Ramos (cell line): ENCODE results near the gene TPP2.

Source experiments
- in situ Hi-C: fragments of 300-500 bp; cut with MboI; formaldehyde crosslinking; loops from one replicate; pipeline ENCODE4 v1.14.3; 2022; ENCODE audit warnings: low sequenced_read_pairs; ENCODE audit not compliant: unreplicated experiment

Gene TPP2

GRCh38 chr13:102709536-102709935 is 112.8 kb downstream of the TPP2 start:
- in situ Hi-C loops, result no loop called here

DNA sequence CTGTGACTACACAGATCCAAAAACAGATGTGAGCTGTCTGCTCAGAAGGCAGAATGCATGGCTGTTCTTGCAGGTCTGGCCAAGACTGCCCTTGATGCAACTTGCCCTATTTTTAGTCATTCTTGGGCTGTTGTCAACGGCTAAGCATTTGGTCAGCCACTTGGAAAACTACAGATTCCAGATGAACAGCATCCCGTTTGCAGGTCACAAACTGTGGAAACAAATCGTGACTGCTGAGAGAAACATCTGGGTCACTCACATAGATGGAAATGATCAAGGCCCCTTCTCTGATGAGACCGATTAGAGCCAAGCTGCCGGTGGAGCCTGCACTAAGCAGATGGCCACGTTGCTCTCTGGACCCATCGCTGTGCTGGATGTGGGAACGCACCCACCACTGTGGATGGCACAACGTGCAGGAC is 113.5 kb downstream of the TPP2 start:
- in situ Hi-C loops, result no loop called here

- in situ Hi-C loops, result no loop called here
Measured at GRCh38 chr13:102715447-102715846, 118.7 kb downstream of the TPP2 start.

DNA sequence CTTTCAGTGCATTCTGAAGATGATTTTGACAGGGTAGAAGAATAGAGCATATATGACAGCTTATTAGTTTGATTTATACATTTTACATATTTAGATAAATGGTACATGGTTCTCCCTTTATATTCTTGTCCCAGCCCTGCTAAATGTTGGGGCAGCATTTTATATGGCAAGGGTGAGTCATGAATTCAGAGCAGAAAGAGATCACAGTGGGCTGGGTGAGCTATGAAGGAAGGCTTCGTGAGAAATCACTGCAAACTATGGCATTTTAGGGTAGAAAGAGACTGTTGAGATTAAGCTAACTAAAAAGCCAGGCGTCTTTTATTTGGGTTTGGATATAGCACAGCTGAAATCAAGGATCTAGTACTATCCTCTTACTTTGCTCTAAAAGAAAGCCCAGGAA is 122.0 kb downstream of the TPP2 start:
- in situ Hi-C loops, result no loop called here

- in situ Hi-C loops, result no loop called here
Measured at GRCh38 chr13:102721800-102722231, 125.0 kb downstream of the TPP2 start.

DNA sequence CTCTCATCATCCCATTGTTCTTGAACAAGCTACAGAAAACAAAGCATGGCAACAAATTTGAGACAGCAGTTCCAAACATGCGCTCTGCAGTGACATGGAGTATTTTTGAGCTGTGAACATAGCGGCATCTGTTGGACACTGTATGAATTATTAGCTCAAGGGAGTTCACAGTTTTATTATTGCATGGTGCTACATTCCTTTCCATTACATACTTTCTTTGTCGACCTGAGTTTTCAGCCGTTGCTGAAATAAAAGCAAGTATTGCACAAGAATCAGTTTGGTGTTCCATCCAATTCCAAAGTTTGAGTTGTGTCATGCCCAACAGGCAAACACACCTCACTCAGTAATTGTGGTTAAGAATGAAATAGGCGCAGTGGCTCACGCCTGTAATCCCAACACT is 128.1 kb downstream of the TPP2 start:
- in situ Hi-C loops, result no loop called here

DNA sequence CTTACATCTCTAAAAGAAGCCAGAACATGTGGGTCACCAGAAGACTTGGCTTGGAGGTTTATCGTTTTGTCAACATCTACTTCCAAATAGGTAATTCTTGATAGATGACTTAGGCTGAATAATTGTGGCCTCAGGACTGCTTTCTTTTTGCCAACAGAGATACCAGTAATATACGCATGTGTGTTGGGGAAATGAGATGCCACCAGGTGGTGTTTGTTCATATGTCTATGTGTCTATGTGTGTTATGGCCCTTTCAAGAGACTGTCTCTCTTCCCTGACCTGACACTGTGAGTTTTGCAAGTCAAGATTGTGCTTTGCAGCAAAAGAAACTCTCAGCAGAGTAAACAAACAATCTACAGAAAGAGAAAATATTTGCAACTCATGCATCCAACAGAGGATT is 129.6 kb downstream of the TPP2 start:
- in situ Hi-C loops, result no loop called here
